ENCODE data around the gene MAZ.

DNA sequence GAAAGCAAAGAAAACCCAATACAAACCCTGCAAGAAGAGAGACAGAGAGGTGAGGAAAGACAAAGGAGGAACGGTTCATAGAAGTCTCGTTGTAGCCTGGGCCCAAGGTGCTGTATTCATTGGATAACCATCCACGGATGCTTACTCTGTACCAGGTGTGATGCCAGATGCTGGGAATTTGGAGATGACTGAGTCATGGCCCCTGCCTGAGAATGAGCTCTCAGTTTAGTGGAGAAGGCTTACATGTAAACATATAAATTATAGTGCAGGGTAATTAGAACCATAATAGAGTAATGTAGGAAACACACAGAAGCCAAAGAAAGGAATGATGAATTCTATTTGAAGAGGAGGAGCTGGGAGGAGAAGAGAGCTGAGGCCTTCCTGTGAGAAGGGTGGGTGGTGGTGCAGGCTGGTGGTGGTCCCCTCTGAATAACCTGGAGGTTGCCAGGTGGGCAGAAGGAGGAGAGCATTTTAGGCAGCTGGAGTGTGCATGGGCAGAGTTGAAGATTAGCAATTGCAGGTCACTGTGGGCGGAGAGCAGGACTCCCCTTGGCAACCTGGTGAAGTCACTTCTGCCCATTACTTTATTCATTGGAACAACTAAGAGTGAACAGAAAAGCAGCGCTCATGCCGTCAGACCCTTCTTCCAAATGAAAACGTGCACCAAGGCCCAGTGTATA lies 35.9 kb upstream of the MAZ start:
- TF ChIP-seq, protein P1, sequence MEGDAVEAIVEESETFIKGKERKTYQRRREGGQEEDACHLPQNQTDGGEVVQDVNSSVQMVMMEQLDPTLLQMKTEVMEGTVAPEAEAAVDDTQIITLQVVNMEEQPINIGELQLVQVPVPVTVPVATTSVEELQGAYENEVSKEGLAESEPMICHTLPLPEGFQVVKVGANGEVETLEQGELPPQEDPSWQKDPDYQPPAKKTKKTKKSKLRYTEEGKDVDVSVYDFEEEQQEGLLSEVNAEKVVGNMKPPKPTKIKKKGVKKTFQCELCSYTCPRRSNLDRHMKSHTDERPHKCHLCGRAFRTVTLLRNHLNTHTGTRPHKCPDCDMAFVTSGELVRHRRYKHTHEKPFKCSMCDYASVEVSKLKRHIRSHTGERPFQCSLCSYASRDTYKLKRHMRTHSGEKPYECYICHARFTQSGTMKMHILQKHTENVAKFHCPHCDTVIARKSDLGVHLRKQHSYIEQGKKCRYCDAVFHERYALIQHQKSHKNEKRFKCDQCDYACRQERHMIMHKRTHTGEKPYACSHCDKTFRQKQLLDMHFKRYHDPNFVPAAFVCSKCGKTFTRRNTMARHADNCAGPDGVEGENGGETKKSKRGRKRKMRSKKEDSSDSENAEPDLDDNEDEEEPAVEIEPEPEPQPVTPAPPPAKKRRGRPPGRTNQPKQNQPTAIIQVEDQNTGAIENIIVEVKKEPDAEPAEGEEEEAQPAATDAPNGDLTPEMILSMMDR (IDR thresholded peaks at IDR 0.05 in 4 of 5, conservative IDR thresholded peaks at IDR 0.05 in 1 of 5) = no peak
- no peak for TF ChIP-seq POLR2A (IDR thresholded peaks at IDR 0.05)

Measured in gastrocnemius medialis (tissue), 4 donors.